HEK293T (cell line): ENCODE results near the gene GRID1.

Source experiments
- LEF1 ChIP-seq: fragments of 450-650 bp; IDR thresholded peaks from 2 replicates; pipeline ENCODE4 v1.6.1; 2017; ENCODE audit warnings: mild to moderate bottlenecking, borderline replicate concordance
- SUZ12 ChIP-seq: fragments of 450-650 bp; IDR thresholded peaks from 2 replicates; pipeline ENCODE4 v1.6.1; 2016; ENCODE audit warnings: mild to moderate bottlenecking

- no peak for TF ChIP-seq SUZ12
- no peak for TF ChIP-seq LEF1
These were observed 232 bp upstream of the GRID1 start for GRCh38 chr10:86366902-86367151.
